Right lobe of liver (tissue), 6 donors: ENCODE results near the gene SACM1L. TPM values are rescaled to one million over a fixed set of nuclear protein-coding genes. Genes with fewer than 3 reads are reported as not detected.
A peak's percentile ranks its signal among the peaks of the same experiment; 100 is the strongest.

Source experiments
- ATAC-seq, 4 donors: fragments of 200-7000 bp; cut with Tn5 transposase; one replicate each; pipeline ENCODE4 v1.9.1; 2020; ENCODE audit warnings: mild to moderate bottlenecking in 4 of 4, moderate library complexity in 4 of 4
- DNase-seq, 3 donors: peaks; one replicate each; pipeline ENCODE4 v3.0.0-alpha.2; 2020
- H3K27ac ChIP-seq, 3 donors: fragments of 200-600 bp; one replicate each; pipeline ENCODE4 v1.8.0; 2022
- H3K27me3 ChIP-seq, 2 donors: fragments of 200-600 bp; one replicate each; pipeline ENCODE4 v1.8.0; 2022
- H3K36me3 ChIP-seq, 4 donors: fragments of 200-600 bp; sonication (generic) in 1 of 4; one replicate each; pipeline versions ENCODE4 v1.5.1 to v1.8.0; 2017 to 2022; ENCODE audit warnings: control low read depth in 1 of 4
- H3K4me1 ChIP-seq, 4 donors: fragments of 200-600 bp; sonication (generic) in 1 of 4; one replicate each; pipeline versions ENCODE4 v1.5.1 to v1.8.0; 2017 to 2022; ENCODE audit warnings: control low read depth in 1 of 4
- H3K4me3 ChIP-seq, 3 donors: fragments of 200-600 bp; one replicate each; pipeline ENCODE4 v1.8.0; 2022
- H3K9me3 ChIP-seq, 4 donors: fragments of 200-600 bp; sonication (generic) in 1 of 4; one replicate each; pipeline versions ENCODE4 v1.5.1 to v1.8.0; 2017 to 2022; ENCODE audit warnings: control low read depth in 1 of 4
- CTCF ChIP-seq, 4 donors: fragments of 200-600 bp in 3 of 4; fragments of 450-650 bp in 1 of 4; IDR thresholded peaks; one replicate each; pipeline versions ENCODE4 v1.5.1 to v1.8.0; 2016 to 2022; ENCODE audit warnings: antibody characterized with exemption in 4 of 4, mild to moderate bottlenecking in 2 of 4
- POLR2A ChIP-seq: fragments of 450-650 bp; IDR thresholded peaks from one replicate; pipeline ENCODE4 v1.6.1; 2017; ENCODE audit warnings: antibody characterized with exemption, mild to moderate bottlenecking
- WGBS: methylation state at CpG from one replicate; pipeline ENCODE4 v1.1.6; 2018; ENCODE audit warnings: low coverage, low lambda C conversion rate; ENCODE audit not compliant: insufficient coverage; ENCODE audit errors: missing lambda C conversion rate; 5-methylcytosine and 5-hydroxymethylcytosine counted together
- intact Hi-C, 2 donors: fragments of 100-400 bp; cut with DNase I; formaldehyde crosslinking; loops; one replicate each; pipeline versions ENCODE4 v1.11.2 to v1.14.1; 2022
- total RNA-seq, 6 experiments: library from RNA; depleted of rRNA in 2 of 6; stranded (reverse); fragments of >200 nt in 2 of 6; fragmentation: NEBNext Ultra II Directional in 3 of 6; extraction: Animal tissue kit (Norgen Biotek cat#: 25700) in 3 of 6; gene quantifications; one replicate each; pipeline versions ENCODE4 v1.1.0 to v1.2.4, GENCODE V29; 2016 to 2023
- donor health status: DM: no; HTN: yes; CAD: no.
- donor health status: DM: no; HTN: no; CAD: no.
- donor health status: DM: no; HTN: no; CAD: no.
- donor health status: DM: no; HTN: yes; CAD: no.
- donor health status: DM: no; HTN: yes; CAD: no.

Gene SACM1L
- total RNA-seq, 6 experiments from 2014 or later = 16.8 to 23.9 (median 21.5) TPM

GRCh38 chr3:45749880-45750279, 60.7 kb downstream of the SACM1L start:
- H3K9me3 ChIP-seq = no peaks in the 10 kb centered on the region
- H3K4me3 ChIP-seq = no peak overlapping the region
- ATAC-seq = no peak
- H3K27me3 ChIP-seq = no peaks in the 10 kb centered on the region
- H3K27ac ChIP-seq = no peak overlapping the region
- DNase-seq = no peak
- H3K4me1 ChIP-seq = no peaks in the 10 kb centered on the region
- 83% methylated on average over 4 of the region's 4 CpGs for WGBS
- peaks cover 0 to 16% (median 0%) of the 10 kb centered on the region in 4 donors for H3K36me3 ChIP-seq
- no peak for TF ChIP-seq POLR2A
- no peak for TF ChIP-seq CTCF (IDR thresholded peaks at IDR 0.05)
- intact Hi-C loops = no loop called here

DNA sequence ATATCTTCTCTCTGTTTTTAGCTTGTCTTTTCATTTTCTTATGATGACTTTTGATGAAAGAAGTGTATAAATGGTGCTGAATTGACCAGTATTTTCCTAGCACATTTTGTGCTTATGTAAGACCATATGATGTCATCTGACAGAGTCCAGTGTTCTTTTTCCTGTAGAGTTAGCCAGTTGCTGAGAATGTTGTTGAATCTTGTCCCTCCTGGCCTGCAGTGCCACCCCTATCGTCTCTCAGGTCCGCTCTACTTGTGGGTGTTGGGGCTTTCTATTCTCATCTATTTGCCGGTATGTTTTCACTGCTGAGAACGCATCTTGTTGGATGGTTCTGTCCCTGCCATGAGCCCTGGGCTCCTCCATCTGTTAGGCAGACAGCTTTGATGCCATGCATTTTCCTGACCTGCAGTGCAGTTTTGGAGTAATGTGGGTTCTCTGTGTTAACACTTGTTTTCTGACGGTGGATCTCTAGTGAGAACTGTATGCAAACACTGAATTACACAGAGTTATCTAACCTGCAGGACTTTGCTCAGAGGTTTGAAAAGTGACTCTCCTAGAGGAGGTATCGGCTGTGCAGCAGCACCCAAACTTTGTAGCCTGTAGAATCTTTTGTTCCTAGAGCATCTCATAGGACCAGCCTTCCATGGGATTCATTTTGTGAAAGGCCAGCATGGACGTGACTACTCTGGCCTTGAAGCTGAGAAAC, 62.5 kb downstream of the SACM1L start:
- DNase-seq (no peak), ATAC-seq (peak; percentile 65 to 73 (median 68))
- Histone ChIP-seq H3K4me1 (no peaks in the 10 kb centered on the region), H3K4me3 (no peak overlapping the region), H3K9me3 (no peaks in the 10 kb centered on the region), H3K27ac (no peak overlapping the region), H3K27me3 (no peaks in the 10 kb centered on the region), H3K36me3 (no peaks in the 10 kb centered on the region)
- intact Hi-C loops = no loop called here
- no peak for TF ChIP-seq POLR2A
- no peak for TF ChIP-seq CTCF (IDR thresholded peaks at IDR 0.05)
- 60% methylated on average over 7 of the region's 7 CpGs for WGBS

- TF ChIP-seq POLR2A (no peak), CTCF (IDR thresholded peaks at IDR 0.05) (no peak)
- H3K4me3 ChIP-seq = no peak overlapping the region
- DNase-seq (no peak), ATAC-seq (no peak)
- no CpG with 5 or more reads among the region's 3 CpGs for WGBS
- H3K27me3 ChIP-seq = no peaks in the 10 kb centered on the region
- H3K27ac ChIP-seq = no peak overlapping the region
- intact Hi-C loops = no loop called here
- H3K9me3 ChIP-seq = no peaks in the 10 kb centered on the region
- no peaks in the 10 kb centered on the region for H3K36me3 ChIP-seq
- H3K4me1 ChIP-seq = no peaks in the 10 kb centered on the region
These were observed 63.9 kb downstream of the SACM1L start for GRCh38 chr3:45753095-45753494.

- intact Hi-C loops = no loop called here
- TF ChIP-seq POLR2A (no peak), CTCF (IDR thresholded peaks at IDR 0.05) (no peak)
- DNase-seq (no peak), ATAC-seq (no peak)
- H3K36me3 ChIP-seq = no peaks in the 10 kb centered on the region
- no peaks in the 10 kb centered on the region for H3K27me3 ChIP-seq
- H3K9me3 ChIP-seq = no peaks in the 10 kb centered on the region
- H3K4me3 ChIP-seq = no peak overlapping the region
- H3K27ac ChIP-seq = no peak overlapping the region
- H3K4me1 ChIP-seq = no peaks in the 10 kb centered on the region
- WGBS = 93% methylated on average over 7 of the region's 7 CpGs
These were observed 65.3 kb downstream of the SACM1L start for GRCh38 chr3:45754461-45754860.
